ENCODE data around the gene PTRH2.
A peak's percentile ranks its signal among the peaks of the same experiment; 100 is the strongest.

Gene PTRH2

DNA sequence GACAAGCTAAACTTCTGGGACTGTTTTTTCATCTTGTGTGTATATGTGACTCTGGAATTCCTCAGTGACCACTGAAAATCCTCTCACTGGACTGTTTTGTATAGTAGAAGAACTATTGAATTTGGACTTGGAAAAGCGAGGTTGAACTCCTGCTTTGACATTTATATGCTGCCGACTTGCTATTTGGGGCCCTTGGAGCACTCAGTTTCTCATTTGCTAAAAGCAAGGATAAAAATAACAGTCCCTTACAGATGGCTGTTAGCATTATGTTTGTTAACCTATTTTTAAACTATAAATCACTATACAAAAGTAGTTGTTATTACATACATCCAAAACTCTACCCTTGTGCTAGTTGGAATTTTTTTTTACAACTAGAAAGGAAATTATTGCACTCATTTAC lies 9.2 kb upstream of the PTRH2 start:
- DNase-seq = no peak

DNA sequence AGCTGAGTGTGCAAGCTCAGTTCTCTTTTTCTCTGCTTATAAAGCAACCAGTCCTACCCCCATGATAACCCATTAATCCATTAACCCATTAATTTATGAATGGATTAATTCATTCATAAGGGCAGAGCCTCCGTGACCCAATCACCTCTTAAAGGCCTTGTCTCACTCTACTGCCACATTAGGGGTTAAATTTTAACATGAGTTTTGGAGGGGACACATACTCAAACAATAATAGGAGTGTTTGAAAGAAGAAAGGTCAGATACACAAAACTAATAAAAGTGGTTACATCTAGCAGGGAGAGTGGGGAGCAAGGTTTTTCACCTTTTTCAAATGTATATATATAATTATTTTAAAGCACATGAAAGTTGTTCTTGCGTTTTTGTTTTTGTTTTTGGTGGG lies 7.0 kb upstream of the PTRH2 start:
- no peak for DNase-seq

DNA sequence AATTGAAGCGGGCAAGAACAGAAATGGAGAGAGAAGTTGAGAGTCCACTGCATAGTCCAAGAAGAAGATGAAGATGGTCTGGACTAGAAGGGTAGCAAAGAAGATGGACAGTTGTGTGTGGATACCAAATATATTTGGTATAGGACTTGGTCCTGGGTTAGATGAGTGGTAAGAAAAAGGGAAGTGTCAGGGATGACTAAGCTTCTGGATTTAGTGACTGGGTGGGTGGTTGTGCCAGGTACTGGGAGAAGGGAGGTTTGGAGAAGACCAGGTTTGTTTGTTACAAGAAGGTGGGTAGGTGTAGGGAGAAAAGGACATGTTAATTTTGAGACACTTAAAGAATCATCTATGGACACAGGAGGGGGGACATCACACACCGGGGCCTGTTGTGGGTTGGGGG lies 5.6 kb upstream of the PTRH2 start:
- no peak for DNase-seq

- DNase-seq = no peak
Measured at GRCh38 chr17:59711936-59712335, 4.7 kb upstream of the PTRH2 start.

- DNase-seq = peak; percentile 7
Measured at GRCh38 chr17:59707971-59708430, 771 bp upstream of the PTRH2 start.

- no peak for DNase-seq
Measured at GRCh38 chr17:59702304-59702703, 4.9 kb downstream of the PTRH2 start.

- DNase-seq = no peak
Measured at GRCh38 chr17:59699786-59700185, 7.4 kb downstream of the PTRH2 start.

- DNase-seq = no peak
Measured at GRCh38 chr17:59699218-59699617, 8.0 kb downstream of the PTRH2 start.

DNA sequence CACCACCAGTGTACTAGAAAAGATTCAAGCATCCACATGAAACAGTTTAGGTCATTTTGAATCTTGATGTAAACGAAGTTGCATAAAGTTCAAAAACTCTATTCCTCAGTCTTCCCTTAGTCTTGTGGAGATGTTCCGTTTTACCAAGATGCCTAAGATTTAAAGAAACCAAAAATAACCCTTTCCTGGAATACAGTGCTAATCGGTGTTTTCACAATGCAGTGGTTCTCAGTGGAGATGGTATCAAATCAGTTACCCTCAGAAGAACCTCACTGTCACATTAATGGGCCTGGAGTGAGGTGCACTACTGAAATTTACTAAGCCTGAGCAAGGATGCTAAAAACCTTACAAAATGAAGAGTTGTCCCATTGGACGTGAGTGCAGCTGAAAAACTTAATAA lies 9.1 kb downstream of the PTRH2 start:
- no peak for DNase-seq

- DNase-seq = no peak
Measured at GRCh38 chr17:59696682-59697277, 10.4 kb downstream of the PTRH2 start.

- no peak for DNase-seq
Measured at GRCh38 chr17:59695945-59696681, 11.1 kb downstream of the PTRH2 start.

- no peak for DNase-seq
Measured at GRCh38 chr17:59694344-59694743, 12.9 kb downstream of the PTRH2 start.

DNA sequence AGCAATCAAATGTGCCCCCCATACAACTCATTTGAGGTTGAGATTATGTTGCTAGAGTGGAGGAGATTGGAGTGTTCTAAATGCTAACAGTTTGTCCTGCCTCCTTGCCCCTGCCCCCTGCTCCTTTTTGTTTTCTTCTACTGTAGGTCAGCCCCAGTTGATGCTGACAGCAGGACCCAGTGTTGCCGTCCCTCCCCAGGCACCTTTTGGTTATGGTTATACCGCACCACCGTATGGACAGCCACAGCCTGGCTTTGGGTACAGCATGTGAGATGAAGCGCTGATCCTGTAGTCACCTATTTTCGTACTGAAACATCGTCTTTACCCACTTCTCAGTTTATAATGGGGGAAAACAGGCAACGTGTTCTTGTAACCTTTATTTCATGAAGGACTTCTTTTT lies 13.6 kb downstream of the PTRH2 start:
- no peak for DNase-seq

DNA sequence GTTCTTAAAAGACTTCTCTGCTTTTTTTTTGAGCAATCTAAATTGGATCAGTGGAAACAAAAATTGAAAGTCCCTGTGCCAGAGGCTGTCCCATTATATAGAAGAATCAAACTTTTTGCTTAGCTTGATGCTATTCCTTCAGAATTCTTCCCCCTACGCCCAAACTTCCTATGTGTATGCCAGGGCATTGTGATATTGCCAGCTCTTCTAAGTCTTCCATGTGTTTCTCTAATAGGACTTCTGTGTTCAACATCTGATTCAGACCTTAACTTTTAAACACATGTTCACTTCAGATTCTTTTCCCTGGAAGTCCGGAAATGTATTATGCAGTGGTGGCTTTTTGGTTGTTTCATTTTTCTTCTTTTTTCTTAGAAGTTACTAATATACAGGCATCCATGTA lies 18.7 kb downstream of the PTRH2 start:
- no peak for DNase-seq

GRCh38 chr17:59688008-59688407 lies 19.2 kb downstream of the PTRH2 start:
- no peak for DNase-seq

DNA sequence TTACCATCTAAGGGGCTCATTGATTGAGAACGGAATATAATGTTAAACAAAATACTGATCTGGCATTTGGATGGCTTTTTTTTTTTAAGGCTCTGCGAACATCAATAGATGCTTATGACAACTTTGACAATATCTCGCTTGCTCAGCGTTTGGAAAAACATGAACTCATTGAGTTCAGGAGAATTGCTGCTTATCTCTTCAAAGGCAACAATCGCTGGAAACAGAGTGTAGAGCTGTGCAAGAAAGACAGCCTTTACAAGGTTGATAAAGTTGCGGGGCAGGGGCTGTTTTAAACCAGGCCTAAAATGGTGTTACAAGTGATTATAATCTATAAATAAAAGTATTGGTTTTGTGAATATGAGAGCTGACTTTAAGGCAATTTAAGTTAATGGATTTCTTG lies 22.3 kb downstream of the PTRH2 start:
- DNase-seq = no peak

DNA sequence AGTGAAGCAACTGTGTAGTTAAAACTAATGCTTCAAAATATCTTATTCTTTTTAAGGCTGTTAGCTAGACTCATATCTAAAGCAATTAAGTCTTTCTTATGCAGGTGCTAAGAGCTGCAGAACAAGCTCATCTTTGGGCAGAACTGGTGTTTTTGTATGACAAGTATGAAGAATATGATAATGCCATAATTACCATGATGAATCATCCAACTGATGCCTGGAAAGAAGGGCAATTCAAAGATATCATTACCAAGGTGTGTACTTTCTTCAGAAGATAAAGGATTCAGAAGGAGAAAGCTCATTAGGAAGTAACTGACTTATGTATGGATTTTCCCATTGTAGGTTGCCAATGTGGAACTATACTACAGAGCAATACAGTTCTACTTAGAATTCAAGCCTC lies 23.9 kb downstream of the PTRH2 start:
- no peak for DNase-seq

DNA sequence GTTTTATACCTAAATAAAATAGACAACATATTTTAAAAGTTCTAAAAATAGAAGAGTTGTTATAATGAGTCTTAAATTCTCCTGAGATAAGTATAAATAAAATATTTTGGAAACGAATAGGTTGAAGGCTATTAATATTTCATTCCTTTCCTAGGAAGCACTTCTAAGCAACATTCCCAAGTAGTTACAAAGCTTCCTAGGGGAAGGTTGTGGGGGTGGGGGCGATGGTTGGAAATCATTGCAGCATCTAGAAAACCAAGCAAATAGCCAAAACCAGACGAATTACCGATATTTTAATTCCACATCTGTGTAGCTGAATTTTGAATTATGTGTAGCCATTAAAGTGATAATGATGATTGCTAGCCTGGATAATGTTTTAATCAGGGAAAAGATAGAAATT lies 26.9 kb downstream of the PTRH2 start:
- no peak for DNase-seq

GRCh38 chr17:59678918-59679317 lies 28.3 kb downstream of the PTRH2 start:
- DNase-seq = no peak

DNA sequence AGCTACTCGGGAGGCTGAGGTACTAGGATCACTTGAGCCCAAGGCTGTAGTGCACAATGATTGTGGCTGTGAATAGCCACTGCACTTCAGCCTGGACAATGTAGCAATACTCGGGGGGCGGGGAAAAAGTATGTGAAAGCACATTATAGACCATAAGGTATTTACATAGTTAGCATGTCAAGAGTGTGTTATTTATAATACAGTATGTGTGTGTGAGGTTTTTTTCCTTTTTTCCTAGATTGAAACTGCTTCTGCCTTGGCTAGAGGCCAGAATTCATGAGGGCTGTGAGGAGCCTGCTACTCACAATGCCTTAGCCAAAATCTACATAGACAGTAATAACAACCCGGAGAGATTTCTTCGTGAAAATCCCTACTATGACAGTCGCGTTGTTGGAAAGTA lies 30.5 kb downstream of the PTRH2 start:
- no peak for DNase-seq

GRCh38 chr17:59675231-59675630 lies 32.0 kb downstream of the PTRH2 start:
- no peak for DNase-seq

DNA sequence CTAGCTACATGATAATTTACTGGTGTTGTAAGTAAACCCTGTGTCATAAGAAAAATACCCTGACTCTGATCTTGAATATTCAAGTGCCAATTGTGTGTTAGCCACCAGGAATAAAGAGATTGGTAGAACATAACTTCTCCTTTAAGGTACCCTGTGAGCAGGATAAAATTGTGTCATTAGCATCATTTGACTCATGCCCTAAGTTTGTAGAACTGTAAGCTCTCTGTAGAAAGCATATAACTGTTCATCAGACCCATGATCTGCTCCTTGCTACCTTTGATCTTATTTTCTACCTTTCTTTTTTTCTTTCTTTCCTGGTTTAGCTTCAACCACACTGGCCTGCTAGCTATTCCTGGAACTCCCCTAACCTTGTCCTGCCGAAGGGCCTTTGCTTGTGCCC lies 35.8 kb downstream of the PTRH2 start:
- no peak for DNase-seq

DNA sequence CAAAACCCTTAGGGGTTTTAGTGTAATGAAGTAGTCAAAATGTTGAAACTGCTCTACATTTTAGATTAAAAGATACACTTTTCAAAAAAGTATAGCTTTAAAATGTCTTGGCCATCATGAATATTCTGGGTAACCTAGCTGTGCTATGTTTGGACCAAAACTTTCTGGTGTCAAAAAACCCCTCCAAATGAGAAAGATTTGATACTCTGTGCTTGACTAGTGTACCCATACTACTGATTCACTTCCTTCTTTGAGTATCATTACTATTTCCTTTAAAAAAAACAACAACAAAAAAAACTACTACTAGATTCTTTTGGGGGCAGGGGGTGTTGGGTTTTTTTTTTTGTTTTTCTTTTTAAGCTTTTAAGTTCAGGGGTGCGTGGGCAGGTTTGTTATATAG lies 37.3 kb downstream of the PTRH2 start:
- no peak for DNase-seq

GRCh38 chr17:59669411-59669810 lies 37.8 kb downstream of the PTRH2 start:
- DNase-seq = no peak

GRCh38 chr17:59668816-59669215 lies 38.4 kb downstream of the PTRH2 start:
- DNase-seq = no peak
